Measurements from ENCODE around the gene LHFPL6.

DNA sequence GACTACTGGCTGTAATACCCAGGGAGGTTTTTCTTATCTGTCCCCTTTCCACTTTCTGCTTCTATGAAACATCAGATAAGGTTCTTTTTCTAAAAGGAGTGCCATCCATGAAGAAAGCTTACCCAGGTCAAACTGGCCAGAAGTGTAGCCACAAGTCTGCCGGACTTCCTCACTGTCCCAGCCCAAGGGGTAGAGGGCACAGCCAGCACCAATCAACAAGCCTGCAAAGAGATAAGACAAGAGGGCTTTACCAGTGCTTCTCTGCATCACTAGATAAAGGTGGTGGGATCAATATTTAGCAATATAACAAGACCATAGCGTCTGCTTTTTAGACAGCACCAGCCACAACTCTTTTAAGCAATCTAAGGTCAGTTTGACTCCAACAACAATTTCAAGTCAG is 224.7 kb downstream of the LHFPL6 start:
- TF ChIP-seq, protein P1, sequence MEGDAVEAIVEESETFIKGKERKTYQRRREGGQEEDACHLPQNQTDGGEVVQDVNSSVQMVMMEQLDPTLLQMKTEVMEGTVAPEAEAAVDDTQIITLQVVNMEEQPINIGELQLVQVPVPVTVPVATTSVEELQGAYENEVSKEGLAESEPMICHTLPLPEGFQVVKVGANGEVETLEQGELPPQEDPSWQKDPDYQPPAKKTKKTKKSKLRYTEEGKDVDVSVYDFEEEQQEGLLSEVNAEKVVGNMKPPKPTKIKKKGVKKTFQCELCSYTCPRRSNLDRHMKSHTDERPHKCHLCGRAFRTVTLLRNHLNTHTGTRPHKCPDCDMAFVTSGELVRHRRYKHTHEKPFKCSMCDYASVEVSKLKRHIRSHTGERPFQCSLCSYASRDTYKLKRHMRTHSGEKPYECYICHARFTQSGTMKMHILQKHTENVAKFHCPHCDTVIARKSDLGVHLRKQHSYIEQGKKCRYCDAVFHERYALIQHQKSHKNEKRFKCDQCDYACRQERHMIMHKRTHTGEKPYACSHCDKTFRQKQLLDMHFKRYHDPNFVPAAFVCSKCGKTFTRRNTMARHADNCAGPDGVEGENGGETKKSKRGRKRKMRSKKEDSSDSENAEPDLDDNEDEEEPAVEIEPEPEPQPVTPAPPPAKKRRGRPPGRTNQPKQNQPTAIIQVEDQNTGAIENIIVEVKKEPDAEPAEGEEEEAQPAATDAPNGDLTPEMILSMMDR (IDR thresholded peaks at IDR 0.05 in 2 of 3, conservative IDR thresholded peaks at IDR 0.05 in 1 of 3; ENCODE audit: control insufficient read depth in 2 of 3, extremely low read depth in 1 of 3, insufficient read depth in 1 of 3, low read depth in 3 of 3, low read length in 3 of 3): no peak
- TF ChIP-seq TAF1 (IDR thresholded peaks at IDR 0.05; ENCODE audit: borderline replicate concordance, low read depth, low read length) (no peak), PAX5 (IDR thresholded peaks at IDR 0.05; ENCODE audit: borderline replicate concordance, low read depth, low read length) (no peak), TCF12 (IDR thresholded peaks at IDR 0.05; ENCODE audit: low read depth, low read length) (no peak), SMC3 (IDR thresholded peaks at IDR 0.05; ENCODE audit: borderline replicate concordance, low read length) (no peak), NBN (IDR thresholded peaks at IDR 0.05) (no peak), SP1 (IDR thresholded peaks at IDR 0.05; ENCODE audit: low read depth, low read length) (no peak)
- TF ChIP-seq, protein P2, sequence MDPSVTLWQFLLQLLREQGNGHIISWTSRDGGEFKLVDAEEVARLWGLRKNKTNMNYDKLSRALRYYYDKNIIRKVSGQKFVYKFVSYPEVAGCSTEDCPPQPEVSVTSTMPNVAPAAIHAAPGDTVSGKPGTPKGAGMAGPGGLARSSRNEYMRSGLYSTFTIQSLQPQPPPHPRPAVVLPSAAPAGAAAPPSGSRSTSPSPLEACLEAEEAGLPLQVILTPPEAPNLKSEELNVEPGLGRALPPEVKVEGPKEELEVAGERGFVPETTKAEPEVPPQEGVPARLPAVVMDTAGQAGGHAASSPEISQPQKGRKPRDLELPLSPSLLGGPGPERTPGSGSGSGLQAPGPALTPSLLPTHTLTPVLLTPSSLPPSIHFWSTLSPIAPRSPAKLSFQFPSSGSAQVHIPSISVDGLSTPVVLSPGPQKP (IDR thresholded peaks at IDR 0.05; ENCODE audit: low read depth, low read length): no peak
